Right atrium auricular region (tissue), 2 donors: Measurements from ENCODE around the gene ARHGAP6. TPM values are rescaled to one million over a fixed set of nuclear protein-coding genes. Genes with fewer than 3 reads are reported as not detected.
"Not testable (repeated sequence)": the region's sequence is repeated elsewhere in the genome, so short reads cannot be mapped to it uniquely, and the experiment has no call there.

Experiments used
- DNase-seq: peaks from one replicate; pipeline ENCODE4 v3.0.0-alpha.2; 2019; ENCODE audit warnings: low spot score
- H3K27ac ChIP-seq, 2 donors: fragments of 200-600 bp; sonication (generic); 1 replicate in 1 of 2; 2 replicates in 1 of 2; pipeline ENCODE4 v1.5.1; 2016 to 2019
- H3K27me3 ChIP-seq, 2 donors: fragments of 200-600 bp; sonication (generic); one replicate each; pipeline versions ENCODE4 v1.5.1 to v1.6.0; 2017 to 2019
- H3K36me3 ChIP-seq: fragments of 200-600 bp; sonication (generic); one replicate; pipeline ENCODE4 v1.5.1; 2016
- H3K4me1 ChIP-seq, 2 donors: fragments of 200-600 bp; sonication (generic); one replicate each; pipeline versions ENCODE4 v1.5.1 to v1.6.0; 2017 to 2019
- H3K4me3 ChIP-seq, 2 donors: fragments of 200-600 bp; sonication (generic); 1 replicate in 1 of 2; 2 replicates in 1 of 2; pipeline ENCODE4 v1.5.1; 2017 to 2019; ENCODE audit warnings: mild to moderate bottlenecking in 1 of 2, moderate library complexity in 1 of 2
- H3K9me3 ChIP-seq, 2 donors: fragments of 200-600 bp; sonication (generic); one replicate each; pipeline ENCODE4 v1.5.1; 2019
- total RNA-seq, 2 donors: library from RNA; depleted of rRNA; stranded (reverse); fragments of >200 nt; gene quantifications; one replicate each; pipeline ENCODE4 v1.1.0, GENCODE V29; 2016
- TF ChIP-seq, protein P1 (sequence below), 2 donors: fragments of 200-600 bp; sonication (generic); IDR thresholded peaks; one replicate each; pipeline ENCODE4 v1.5.1; 2019; ENCODE audit warnings: antibody characterized with exemption in 2 of 2

Gene ARHGAP6
- total RNA-seq, 2 donors from 2014 or later, result 5.1 to 9.4 TPM

DNA sequence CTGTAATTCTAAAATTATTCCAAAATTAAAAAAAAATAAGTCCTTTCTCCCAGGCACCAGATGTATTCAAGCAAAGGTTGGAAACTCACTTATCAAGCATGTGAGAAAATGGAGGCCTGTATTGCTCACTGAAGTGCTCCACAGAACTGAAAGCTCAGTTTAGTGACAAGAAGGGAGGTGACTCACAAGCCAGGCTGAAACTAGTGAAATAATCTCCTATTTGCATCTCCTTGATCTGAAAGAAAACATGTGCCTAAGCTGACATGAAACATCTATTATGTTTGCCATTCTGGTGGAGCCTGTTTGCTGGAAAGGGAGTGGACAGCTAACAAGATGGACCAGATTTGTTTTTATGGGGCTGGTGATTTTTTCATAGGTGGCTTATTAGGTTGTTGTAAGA lies 426.5 kb downstream of the ARHGAP6 start:
- no peak for DNase-seq
- H3K27me3 ChIP-seq, result no peaks in the 10 kb centered on the region
- TF ChIP-seq, protein P1, sequence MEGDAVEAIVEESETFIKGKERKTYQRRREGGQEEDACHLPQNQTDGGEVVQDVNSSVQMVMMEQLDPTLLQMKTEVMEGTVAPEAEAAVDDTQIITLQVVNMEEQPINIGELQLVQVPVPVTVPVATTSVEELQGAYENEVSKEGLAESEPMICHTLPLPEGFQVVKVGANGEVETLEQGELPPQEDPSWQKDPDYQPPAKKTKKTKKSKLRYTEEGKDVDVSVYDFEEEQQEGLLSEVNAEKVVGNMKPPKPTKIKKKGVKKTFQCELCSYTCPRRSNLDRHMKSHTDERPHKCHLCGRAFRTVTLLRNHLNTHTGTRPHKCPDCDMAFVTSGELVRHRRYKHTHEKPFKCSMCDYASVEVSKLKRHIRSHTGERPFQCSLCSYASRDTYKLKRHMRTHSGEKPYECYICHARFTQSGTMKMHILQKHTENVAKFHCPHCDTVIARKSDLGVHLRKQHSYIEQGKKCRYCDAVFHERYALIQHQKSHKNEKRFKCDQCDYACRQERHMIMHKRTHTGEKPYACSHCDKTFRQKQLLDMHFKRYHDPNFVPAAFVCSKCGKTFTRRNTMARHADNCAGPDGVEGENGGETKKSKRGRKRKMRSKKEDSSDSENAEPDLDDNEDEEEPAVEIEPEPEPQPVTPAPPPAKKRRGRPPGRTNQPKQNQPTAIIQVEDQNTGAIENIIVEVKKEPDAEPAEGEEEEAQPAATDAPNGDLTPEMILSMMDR (IDR thresholded peaks at IDR 0.05), result no peak
- no peaks in the 10 kb centered on the region for H3K36me3 ChIP-seq
- no peak overlapping the region for H3K4me3 ChIP-seq
- no peaks in the 10 kb centered on the region for H3K9me3 ChIP-seq
- H3K4me1 ChIP-seq, result no peaks in the 10 kb centered on the region
- H3K27ac ChIP-seq, result no peak overlapping the region

DNA sequence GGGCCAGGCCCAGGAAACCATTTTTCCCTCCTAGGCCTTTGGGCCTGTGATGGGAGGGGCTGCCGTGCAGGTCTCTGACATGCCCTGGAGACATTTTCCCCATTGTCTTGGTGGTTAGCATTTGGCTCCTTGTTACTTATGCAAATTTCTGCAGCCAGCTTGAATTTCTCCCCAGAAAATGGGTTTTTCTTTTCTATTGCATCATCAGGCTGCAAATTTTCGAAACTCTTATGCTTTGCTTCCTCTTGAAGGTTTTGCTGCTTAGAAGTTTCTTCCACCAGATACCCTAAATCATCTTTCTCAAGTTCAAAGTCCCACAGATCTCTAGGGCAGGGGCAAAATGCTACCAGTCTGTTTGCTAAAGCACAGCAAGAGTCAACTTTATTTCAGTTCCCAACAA lies 430.3 kb downstream of the ARHGAP6 start:
- H3K36me3 ChIP-seq, H3K27me3 ChIP-seq, DNase-seq, H3K9me3 ChIP-seq, H3K27ac ChIP-seq, H3K4me3 ChIP-seq, H3K4me1 ChIP-seq: not testable (repeated sequence)

DNA sequence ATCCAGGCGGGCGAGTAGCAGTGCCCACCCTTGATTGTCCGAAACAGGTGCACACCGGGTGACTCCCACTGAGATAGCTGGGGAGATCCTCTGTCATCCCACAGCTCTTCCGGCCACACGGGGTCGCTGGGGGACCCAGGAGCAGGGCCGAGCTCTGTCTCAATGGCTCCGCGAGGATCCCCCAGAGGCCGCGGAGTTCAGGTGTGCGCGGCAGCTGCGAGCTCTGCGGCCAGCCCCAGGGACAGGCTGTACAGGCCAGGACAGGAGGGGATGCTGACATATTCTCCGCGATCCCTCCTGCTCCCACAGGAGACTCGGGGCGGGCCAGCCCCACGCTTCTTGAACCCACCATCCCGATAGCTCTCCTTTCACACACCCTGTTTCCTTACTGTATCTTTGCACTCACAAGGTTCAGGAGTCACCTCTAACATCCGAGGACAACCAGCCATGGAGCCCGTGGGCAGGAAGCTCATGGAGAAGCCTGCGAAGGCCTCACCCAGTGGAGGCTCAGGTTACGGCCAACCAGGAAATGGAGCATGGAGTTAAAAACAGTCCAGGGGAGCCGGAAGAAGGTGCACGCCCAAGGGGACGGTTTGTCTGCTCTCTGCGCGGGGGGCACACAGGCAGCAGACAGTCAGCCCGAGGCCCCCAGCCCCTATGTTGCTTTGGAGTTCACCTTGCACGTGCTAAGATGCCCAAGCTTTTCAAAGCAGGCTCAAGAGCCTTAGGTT lies 450.4 kb downstream of the ARHGAP6 start:
- no peaks in the 10 kb centered on the region for H3K36me3 ChIP-seq
- peaks cover 0 to 13% of the 10 kb centered on the region in 2 donors for H3K9me3 ChIP-seq
- TF ChIP-seq, protein P1 (IDR thresholded peaks at IDR 0.05), result no peak
- no peak for DNase-seq
- no peaks in the 10 kb centered on the region for H3K4me1 ChIP-seq
- H3K27me3 ChIP-seq, result no peaks in the 10 kb centered on the region
- H3K27ac ChIP-seq, result no peak overlapping the region
- no peak overlapping the region for H3K4me3 ChIP-seq

DNA sequence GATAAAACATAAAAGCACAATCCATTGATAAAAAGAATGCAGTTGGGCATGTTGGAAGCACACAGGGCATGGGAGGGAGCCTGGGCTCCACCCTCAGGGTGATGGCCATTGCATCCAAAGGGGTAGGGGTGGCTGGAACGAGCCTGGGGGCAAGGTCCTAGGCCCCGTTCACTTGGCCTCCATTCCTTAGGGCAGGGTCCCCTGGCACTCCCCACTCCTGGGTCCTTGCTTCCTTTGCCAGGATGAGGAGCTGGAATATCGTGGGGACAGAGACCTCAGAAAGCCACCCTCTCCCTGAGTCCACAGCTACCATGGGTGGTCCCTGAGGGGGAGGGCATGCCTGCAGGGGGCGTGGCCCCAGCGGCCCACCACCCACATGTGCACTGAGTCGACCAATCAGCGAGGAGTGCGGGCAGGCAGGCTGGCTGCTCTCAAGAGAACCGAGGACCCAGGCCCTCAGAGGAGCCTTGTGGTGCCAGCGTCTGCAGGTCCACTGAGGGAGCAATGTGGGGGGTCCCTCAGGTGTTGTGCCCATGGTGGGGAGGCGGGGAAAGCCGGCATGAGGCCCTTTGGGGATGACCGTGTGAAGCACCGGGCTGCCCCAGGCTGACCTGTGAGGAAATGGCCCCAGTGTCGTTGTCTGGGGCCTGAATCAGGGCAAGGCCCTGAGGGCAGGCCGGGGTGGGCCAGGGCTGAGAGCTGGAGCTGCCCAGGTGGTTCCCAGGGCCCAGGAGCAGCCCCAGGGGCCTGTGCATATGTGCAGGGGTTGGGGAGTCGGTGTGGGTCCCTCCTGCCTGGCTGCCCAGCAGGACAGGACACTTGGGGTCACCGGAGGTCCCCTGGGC lies 451.2 kb downstream of the ARHGAP6 start:
- H3K4me3 ChIP-seq, result no peak overlapping the region
- peaks cover 0 to 13% of the 10 kb centered on the region in 2 donors for H3K9me3 ChIP-seq
- TF ChIP-seq, protein P1 (IDR thresholded peaks at IDR 0.05), result no peak
- H3K27ac ChIP-seq, result no peak overlapping the region
- no peaks in the 10 kb centered on the region for H3K36me3 ChIP-seq
- DNase-seq, result no peak
- H3K27me3 ChIP-seq, result no peaks in the 10 kb centered on the region
- H3K4me1 ChIP-seq, result no peaks in the 10 kb centered on the region

DNA sequence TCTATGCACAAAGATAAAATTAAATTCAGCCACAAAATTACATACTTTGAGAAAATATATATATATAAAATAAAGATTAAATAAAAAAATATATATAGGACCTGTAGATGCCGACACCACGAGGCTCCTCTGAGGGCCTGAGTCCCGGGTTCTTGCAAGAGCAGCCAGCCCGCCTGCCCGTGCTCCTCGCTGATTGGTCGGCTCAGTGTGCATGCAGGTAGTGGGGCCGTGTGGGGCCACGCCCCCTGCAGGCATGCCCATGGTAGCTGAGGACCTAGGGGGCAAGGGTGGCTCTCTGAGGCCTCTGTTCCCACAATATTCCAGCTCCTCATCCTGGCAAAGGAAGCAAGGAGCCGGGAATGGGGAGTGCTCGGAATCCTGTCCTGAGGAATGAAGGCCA lies 453.0 kb downstream of the ARHGAP6 start:
- DNase-seq, result no peak
- Histone ChIP-seq H3K4me1 (no peaks in the 10 kb centered on the region), H3K9me3 (peaks cover 0 to 6% of the 10 kb centered on the region in 2 donors), H3K27me3 (no peaks in the 10 kb centered on the region), H3K4me3 (no peak overlapping the region), H3K36me3 (no peaks in the 10 kb centered on the region), H3K27ac (no peak overlapping the region)
- TF ChIP-seq, protein P1 (IDR thresholded peaks at IDR 0.05), result no peak

DNA sequence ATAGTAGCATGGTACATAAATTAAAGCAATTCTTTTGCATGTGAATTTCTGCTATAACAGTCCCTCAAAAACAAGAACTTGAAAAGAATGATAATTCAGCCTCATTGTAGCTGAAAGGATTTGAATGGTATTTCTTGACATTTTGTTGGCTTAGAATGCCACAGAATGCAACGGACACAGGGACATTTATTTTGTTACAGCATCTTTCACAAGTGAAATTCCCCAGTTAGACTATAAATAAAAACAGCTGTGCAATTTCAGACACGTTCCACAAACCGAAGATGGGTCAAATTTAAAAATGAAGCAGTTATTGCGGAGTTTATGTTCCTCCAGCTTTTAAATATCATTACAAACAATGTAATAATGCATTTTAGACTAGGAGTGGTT lies 455.3 kb downstream of the ARHGAP6 start:
- no peak overlapping the region for H3K4me3 ChIP-seq
- H3K4me1 ChIP-seq, result no peaks in the 10 kb centered on the region
- DNase-seq, result no peak
- TF ChIP-seq, protein P1 (IDR thresholded peaks at IDR 0.05), result no peak
- no peaks in the 10 kb centered on the region for H3K9me3 ChIP-seq
- no peaks in the 10 kb centered on the region for H3K36me3 ChIP-seq
- no peaks in the 10 kb centered on the region for H3K27me3 ChIP-seq
- no peak overlapping the region for H3K27ac ChIP-seq
